ENCODE data around the gene ETFA. TPM values are rescaled to one million over a fixed set of nuclear protein-coding genes. Genes with fewer than 3 reads are reported as not detected.

Gene ETFA
- total and polyA plus RNA-seq, 10 of the 15 experiments (the other 5 are each of a cell fraction or from before 2014, with no cell fraction given) = 114 to 331 (median 152) TPM

- H3K4me1 ChIP-seq (ENCODE audit: control insufficient read depth, insufficient read depth, low read length) = peaks cover 3% of the 10 kb centered on the region; the same call in 1 of the 2 replicates
- in situ Hi-C loops (cut with MboI) (no loop called here), intact Hi-C loops (cut with micrococcal nuclease; ENCODE audit: unreplicated experiment) (no loop called here)
- ATAC-seq (no peak), FAIRE-seq (no peak), DNase-seq (ENCODE audit: low read depth, low spot score) (no peak)
- no peaks in the 10 kb centered on the region for H3K36me3 ChIP-seq (ENCODE audit: control insufficient read depth in 2 of 2, insufficient read depth in 2 of 2, low read length in 1 of 2)
- H3K4me3 ChIP-seq = no peak overlapping the region
- H3K27me3 ChIP-seq (replicated peaks in 1 of 2; ENCODE audit: control insufficient read depth in 2 of 2, insufficient read depth in 2 of 2, low read length in 1 of 2) = no peaks in the 10 kb centered on the region
- no peak overlapping the region for H3K9ac ChIP-seq (ENCODE audit: control insufficient read depth, insufficient read depth, low read length)
- ChIA-PET SMC1A (ENCODE audit: uncharacterized antibody, unreplicated experiment) (no interaction called here), POLR2A (no interaction called here), RAD21 (ENCODE audit: unreplicated experiment) (no interaction called here), CTCF (no interaction called here)
- BruUV-seq (replicated peaks) = no TSS peak
- 57% methylated on average over 5 of the region's 5 CpGs for WGBS (ENCODE audit: insufficient coverage, insufficient replicate concordance, low lambda C conversion rate, missing lambda C conversion rate)
- no peaks in the 10 kb centered on the region for H4K20me1 ChIP-seq (ENCODE audit: control insufficient read depth, insufficient read depth)
- H3K4me2 ChIP-seq (ENCODE audit: control insufficient read depth, insufficient read depth) = no peak overlapping the region
- TF ChIP-seq ZBED1 (IDR thresholded peaks at IDR 0.05; ENCODE audit: borderline replicate concordance) = no peak
- TF ChIP-seq LARP7 (IDR thresholded peaks at IDR 0.05) = no peak
- no peak for TF ChIP-seq BCLAF1 (IDR thresholded peaks at IDR 0.05)
- no peak for TF ChIP-seq FOS (IDR thresholded peaks at IDR 0.05; ENCODE audit: borderline replicate concordance, extremely low read depth, insufficient read length)
- TF ChIP-seq MYC (IDR thresholded peaks at IDR 0.05; ENCODE audit: insufficient read depth, insufficient read length, insufficient replicate concordance, low read length, severe bottlenecking) = no peak
- TF ChIP-seq TAF1 (IDR thresholded peaks at IDR 0.05; ENCODE audit: borderline replicate concordance, low read depth, low read length) = no peak
- TF ChIP-seq CREB1 (IDR thresholded peaks at IDR 0.05; ENCODE audit: low read depth) = no peak
- TF ChIP-seq HCFC1 (IDR thresholded peaks at IDR 0.05; ENCODE audit: low read length) = no peak
- TF ChIP-seq KAT2A (conservative IDR thresholded peaks at IDR 0.05; ENCODE audit: control insufficient read depth, low read depth, low read length) = no peak
- no peak for TF ChIP-seq MEF2A (IDR thresholded peaks at IDR 0.05; ENCODE audit: insufficient read depth, low read depth, low read length)
- TF ChIP-seq ZBTB11 (CRISPR knock-in tag; IDR thresholded peaks at IDR 0.05) = no peak
- no peak for TF ChIP-seq IKZF2 (IDR thresholded peaks at IDR 0.05)
- no peak for TF ChIP-seq SREBF2 (IDR thresholded peaks at IDR 0.05; ENCODE audit: low read length)
- TF ChIP-seq NRF1 (conservative IDR thresholded peaks at IDR 0.05; ENCODE audit: low read depth, low read length) = no peak
- no peak for TF ChIP-seq KDM1A (IDR thresholded peaks at IDR 0.05; ENCODE audit: borderline replicate concordance)
- TF ChIP-seq IKZF1 (conservative IDR thresholded peaks at IDR 0.05) = no peak
- no peak for TF ChIP-seq SIN3A (IDR thresholded peaks at IDR 0.05; ENCODE audit: low read depth, low read length)
- no peak for TF ChIP-seq ZNF24 (IDR thresholded peaks at IDR 0.05)
- no peak for TF ChIP-seq MXI1 (IDR thresholded peaks at IDR 0.05; ENCODE audit: low read depth, low read length)
- no peak for TF ChIP-seq HSF1 (IDR thresholded peaks at IDR 0.05; ENCODE audit: low read depth, low read length)
- peaks cover 26% of the 10 kb centered on the region for H3K79me2 ChIP-seq (ENCODE audit: control insufficient read depth, insufficient read depth, low read length)
- H2AFZ ChIP-seq (ENCODE audit: control insufficient read depth, low read depth, low read length) = no peak overlapping the region
- H3K27ac ChIP-seq (ENCODE audit: control insufficient read depth, insufficient read depth) = no peak overlapping the region
- no peaks in the 10 kb centered on the region for H3K9me3 ChIP-seq (replicated peaks; ENCODE audit: control insufficient read depth, insufficient read depth, low read length)
Measured at GRCh38 chr15:76313731-76314130, 2.5 kb upstream of the ETFA start.

Measured in GM12878 (cell line).